HL-60 (cell line): ENCODE measurements around the gene SCYL3.

ENCODE experiments used
- REST ChIP-seq: IDR thresholded peaks from 2 replicates; pipeline ENCODE4 v1.6.1; 2012; ENCODE audit warnings: low read depth; ENCODE audit not compliant: insufficient replicate concordance
- TF ChIP-seq, protein P1 (sequence below): IDR thresholded peaks from one replicate; pipeline ENCODE4 v1.5.1; 2011; ENCODE audit warnings: low read length, control low read depth, inconsistent platforms; ENCODE audit not compliant: insufficient read depth

- TF ChIP-seq, protein P1, sequence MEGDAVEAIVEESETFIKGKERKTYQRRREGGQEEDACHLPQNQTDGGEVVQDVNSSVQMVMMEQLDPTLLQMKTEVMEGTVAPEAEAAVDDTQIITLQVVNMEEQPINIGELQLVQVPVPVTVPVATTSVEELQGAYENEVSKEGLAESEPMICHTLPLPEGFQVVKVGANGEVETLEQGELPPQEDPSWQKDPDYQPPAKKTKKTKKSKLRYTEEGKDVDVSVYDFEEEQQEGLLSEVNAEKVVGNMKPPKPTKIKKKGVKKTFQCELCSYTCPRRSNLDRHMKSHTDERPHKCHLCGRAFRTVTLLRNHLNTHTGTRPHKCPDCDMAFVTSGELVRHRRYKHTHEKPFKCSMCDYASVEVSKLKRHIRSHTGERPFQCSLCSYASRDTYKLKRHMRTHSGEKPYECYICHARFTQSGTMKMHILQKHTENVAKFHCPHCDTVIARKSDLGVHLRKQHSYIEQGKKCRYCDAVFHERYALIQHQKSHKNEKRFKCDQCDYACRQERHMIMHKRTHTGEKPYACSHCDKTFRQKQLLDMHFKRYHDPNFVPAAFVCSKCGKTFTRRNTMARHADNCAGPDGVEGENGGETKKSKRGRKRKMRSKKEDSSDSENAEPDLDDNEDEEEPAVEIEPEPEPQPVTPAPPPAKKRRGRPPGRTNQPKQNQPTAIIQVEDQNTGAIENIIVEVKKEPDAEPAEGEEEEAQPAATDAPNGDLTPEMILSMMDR: no peak
- no peak for TF ChIP-seq REST
Observed at GRCh38 chr1:169891539-169891885, 2.2 kb downstream of the SCYL3 start.
